AG08396 (cell line): ENCODE data around the gene OR2A42.
"Not testable (repeated sequence)": the region's sequence is repeated elsewhere in the genome, so short reads cannot be mapped to it uniquely, and the experiment has no call there.

Experiments used
- DNase-seq: peaks from one replicate; pipeline ENCODE4 v3.0.0; 2012; ENCODE audit warnings: low spot score, mixed read lengths

The OR2A42 gene

GRCh38 chr7:144220531-144220930 is 18.9 kb downstream of the OR2A42 start:
- not testable (repeated sequence) for DNase-seq

DNA sequence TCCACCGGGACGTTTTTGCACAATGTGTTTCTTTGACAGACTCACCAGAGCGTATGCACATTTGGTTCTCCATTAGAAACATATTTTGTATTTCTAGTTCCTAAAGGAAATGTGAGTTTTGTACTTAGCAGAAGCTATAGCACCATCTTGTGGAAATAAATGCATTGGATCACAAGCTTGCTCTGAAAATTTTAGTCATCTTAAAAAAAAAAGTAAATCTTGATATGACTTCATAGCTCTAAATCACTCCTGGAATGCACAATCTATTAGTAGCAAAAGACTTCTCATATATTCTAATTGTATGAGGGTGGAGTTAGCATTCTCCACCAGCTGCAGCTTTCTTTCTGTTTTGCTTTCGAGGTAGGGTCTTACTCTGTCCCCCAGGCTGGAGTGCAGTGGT is 20.3 kb downstream of the OR2A42 start:
- not testable (repeated sequence) for DNase-seq

DNA sequence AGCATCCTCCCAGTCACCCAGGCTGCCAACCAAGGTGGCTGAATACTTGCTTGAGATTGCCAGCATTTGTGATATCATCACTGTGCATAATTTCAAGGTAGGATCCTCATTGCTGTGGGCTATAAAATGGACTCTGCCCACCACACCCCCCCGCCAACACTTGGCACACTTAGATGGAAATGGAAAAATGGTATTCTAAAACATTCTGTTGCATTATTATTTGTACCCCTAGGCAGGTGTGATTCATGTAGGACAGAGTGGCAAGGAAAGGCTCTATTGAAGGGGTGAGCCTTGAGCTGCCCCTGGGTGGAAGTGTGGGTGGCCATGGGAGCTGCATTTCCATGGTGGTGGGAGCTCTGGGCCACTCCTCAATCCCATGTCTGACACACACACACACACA is 20.8 kb downstream of the OR2A42 start:
- not testable (repeated sequence) for DNase-seq

- not testable (repeated sequence) for DNase-seq
Observed at GRCh38 chr7:144217200-144217599, 22.2 kb downstream of the OR2A42 start.

DNA sequence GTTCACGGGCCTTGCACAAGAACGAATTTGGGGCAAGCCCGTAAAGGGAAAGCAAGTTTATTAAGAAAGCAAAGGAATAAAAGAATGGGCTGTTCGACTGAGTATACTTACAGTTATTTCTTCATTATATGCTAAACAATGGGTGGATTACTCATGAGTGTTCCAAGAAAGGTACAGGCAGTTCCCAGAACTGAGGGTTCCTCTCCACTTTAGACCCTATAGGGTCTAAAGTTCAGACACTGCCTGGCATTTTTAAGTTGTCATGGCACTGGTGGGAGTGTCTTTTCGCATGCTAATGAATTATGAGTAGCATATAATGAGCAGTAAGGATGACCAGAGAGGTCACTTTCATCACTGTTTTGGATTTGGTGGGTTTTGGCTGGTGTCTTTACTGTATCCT is 34.1 kb downstream of the OR2A42 start:
- not testable (repeated sequence) for DNase-seq

GRCh38 chr7:144203086-144203485 is 36.3 kb downstream of the OR2A42 start:
- DNase-seq: not testable (repeated sequence)

DNA sequence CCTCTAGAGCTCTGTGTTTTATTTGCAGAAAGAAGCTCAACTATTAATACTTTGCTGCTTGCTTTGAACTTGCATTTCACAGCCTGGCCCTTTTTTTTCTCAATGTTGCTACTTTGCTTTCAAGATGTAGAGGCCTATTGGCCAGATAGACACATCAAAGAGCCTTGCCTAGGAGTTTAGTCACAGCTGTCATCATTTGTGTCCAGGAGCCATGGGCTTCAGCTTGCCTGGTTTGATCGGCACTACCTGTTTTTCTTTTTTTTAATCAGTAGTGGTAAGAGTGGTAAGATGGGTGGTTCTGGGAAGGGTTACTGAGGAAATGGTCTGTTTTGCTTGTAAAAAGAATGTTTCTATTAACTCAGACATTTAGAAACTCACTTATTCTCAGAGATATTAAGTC is 37.4 kb downstream of the OR2A42 start:
- not testable (repeated sequence) for DNase-seq

GRCh38 chr7:144198934-144199333 is 40.5 kb downstream of the OR2A42 start:
- not testable (repeated sequence) for DNase-seq

DNA sequence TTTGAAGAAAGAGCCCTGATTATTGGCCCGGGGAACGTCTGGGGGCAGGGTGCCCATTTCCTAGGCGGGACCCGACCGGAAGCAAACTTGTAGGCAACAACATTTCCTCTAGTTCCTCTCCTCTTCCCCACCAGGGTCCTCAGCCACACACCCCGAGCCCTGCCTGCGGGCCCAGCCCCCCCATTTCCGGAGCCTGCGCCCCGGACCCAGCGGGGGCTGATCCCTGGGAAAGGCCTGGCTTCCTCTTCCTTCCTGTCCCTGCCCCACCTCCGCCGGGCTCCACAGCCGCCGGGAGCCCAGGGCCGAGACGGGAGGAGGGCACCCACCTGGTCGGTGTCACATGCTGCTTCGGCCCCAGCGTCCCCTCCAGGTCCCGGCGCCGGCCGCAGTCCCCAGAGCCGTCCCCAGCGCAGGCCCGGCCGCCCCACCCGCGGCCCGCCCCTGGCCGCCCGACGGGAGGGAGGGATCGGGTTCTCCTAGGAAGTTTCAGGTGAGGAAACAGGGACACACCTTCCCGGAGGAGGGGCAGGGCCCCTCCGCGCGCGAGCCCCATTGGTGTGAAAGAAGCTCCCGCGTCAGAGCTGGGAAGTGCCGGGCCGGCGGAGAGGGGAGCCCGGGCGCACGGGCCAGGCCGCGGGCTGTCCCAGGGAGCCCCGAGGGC is 44.1 kb downstream of the OR2A42 start, which contains the start of gene ARHGEF35:
TSS of gene ARHGEF35 (minus strand) at position 622 of the 661 bp plus-strand sequence. CDS start 7,450 bp downstream, outside the sequence.
- DNase-seq: not testable (repeated sequence)

DNA sequence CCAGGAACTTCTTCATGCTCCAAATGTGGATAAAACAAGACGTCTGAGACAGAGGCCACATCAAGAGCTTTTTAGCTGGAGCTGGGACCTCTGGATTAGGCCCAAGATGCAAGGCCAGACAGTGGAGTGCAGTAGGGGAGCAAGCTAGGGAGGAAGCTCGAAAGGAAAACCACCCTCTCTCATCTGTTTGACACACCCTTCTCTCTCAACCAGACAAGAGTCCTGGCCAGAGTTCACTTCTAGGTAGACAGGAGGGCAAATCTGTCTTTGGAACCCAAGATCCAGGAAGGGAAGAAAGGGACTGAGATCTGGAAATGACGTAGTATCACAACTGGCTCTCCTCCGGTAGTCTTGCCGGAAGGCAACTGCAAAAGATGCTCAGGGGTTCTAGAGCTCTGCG is 45.0 kb downstream of the OR2A42 start:
- DNase-seq: not testable (repeated sequence)

- DNase-seq: not testable (repeated sequence)
Observed at GRCh38 chr7:144193782-144194181, 45.6 kb downstream of the OR2A42 start.

GRCh38 chr7:144188578-144189171 is 50.7 kb downstream of the OR2A42 start:
- DNase-seq: not testable (repeated sequence)

DNA sequence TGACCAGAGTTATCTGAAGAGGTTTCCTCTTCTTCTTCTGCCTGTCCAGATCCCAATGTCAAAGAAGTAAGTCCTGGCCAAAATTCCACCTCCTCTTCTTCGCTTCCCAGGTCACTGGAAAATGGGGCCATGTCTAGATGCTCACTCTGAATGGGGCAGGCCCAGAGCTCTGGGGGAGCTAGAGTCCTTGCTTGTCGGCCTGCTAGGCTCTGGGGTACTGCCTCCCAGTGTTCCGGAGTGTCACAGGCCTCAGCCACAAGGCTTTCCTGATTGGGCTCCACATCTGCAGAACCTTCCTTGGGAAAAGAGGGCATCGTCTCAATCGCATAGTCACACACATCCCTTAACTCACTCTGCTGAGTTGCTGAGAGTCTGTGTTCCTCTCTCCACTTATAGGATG is 51.6 kb downstream of the OR2A42 start:
- DNase-seq: not testable (repeated sequence)

- DNase-seq: not testable (repeated sequence)
Observed at GRCh38 chr7:144183166-144183565, 56.2 kb downstream of the OR2A42 start, which contains the start of gene CTAGE4. CTAGE4 (plus strand) TSS chr7:144183466; CDS start chr7:144183504, 38 bp downstream.

DNA sequence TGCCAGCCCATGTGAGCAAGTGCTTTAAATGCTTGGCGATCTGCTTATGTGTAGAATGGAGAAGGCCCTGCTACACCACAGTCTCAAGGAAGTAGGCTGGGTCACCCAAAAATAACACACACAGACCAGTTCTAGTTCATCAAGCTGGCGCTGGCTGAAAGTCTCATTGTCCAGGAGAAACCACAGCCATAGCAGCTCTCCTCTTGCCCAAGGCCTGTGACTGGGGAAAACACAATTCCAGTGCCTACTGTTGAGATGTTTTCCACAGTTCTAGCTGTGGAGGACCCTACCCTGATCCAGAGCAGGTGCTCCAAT is 60.3 kb downstream of the OR2A42 start:
- DNase-seq: not testable (repeated sequence)

- not testable (repeated sequence) for DNase-seq
Observed at GRCh38 chr7:144178380-144179164, 60.8 kb downstream of the OR2A42 start.
